Trophoblast cell (in vitro differentiated cells and primary cell): ENCODE measurements around the gene HJV.

Source experiments
- DNase-seq, 2 donors: peaks; one replicate each; pipeline ENCODE4 v3.0.0-alpha.2; 2016
- H2AFZ ChIP-seq: 2 replicates; pipeline ENCODE4 v1.6.1; 2013; ENCODE audit warnings: low read length, moderate library complexity, mild to moderate bottlenecking; ENCODE audit not compliant: insufficient read depth, poor library complexity
- H2AK5ac ChIP-seq: 2 replicates; pipeline ENCODE4 v1.6.1; 2013; ENCODE audit warnings: mild to moderate bottlenecking, low read length
- H2BK120ac ChIP-seq: 2 replicates; pipeline ENCODE4 v1.6.1; 2013; ENCODE audit warnings: low read length, mild to moderate bottlenecking, moderate library complexity; ENCODE audit not compliant: insufficient read depth, poor library complexity
- H2BK12ac ChIP-seq: 2 replicates; pipeline ENCODE4 v1.6.1; 2013; ENCODE audit warnings: mild to moderate bottlenecking, low read length, moderate library complexity
- H2BK5ac ChIP-seq: 2 replicates; pipeline ENCODE4 v1.6.1; 2013; ENCODE audit warnings: low read length, low read depth, moderate library complexity, mild to moderate bottlenecking; ENCODE audit not compliant: poor library complexity
- H3K14ac ChIP-seq: 2 replicates; pipeline ENCODE4 v1.6.1; 2013; ENCODE audit warnings: mild to moderate bottlenecking, low read length
- H3K18ac ChIP-seq: 2 replicates; pipeline ENCODE4 v1.6.1; 2013; ENCODE audit warnings: mild to moderate bottlenecking, low read length
- H3K23ac ChIP-seq: 2 replicates; pipeline ENCODE4 v1.6.1; 2013; ENCODE audit warnings: low read length
- H3K27ac ChIP-seq: 2 replicates; pipeline ENCODE4 v1.5.1; 2013; ENCODE audit warnings: low read depth, mild to moderate bottlenecking, inconsistent platforms, low read length, moderate library complexity
- H3K27me3 ChIP-seq: 2 replicates; pipeline ENCODE4 v1.6.1; 2013; ENCODE audit warnings: inconsistent platforms, mild to moderate bottlenecking, low read length, moderate library complexity; ENCODE audit not compliant: insufficient read depth
- H3K36me3 ChIP-seq, 2 experiments: 1 replicate in 1 of 2; 2 replicates in 1 of 2; pipeline ENCODE4 v1.6.1; 2013; ENCODE audit warnings: low read length in 2 of 2, mild to moderate bottlenecking in 2 of 2, moderate library complexity in 1 of 2; ENCODE audit not compliant: insufficient read depth in 2 of 2, control insufficient read depth in 1 of 2
- H3K4ac ChIP-seq: 2 replicates; pipeline ENCODE4 v1.6.1; 2013; ENCODE audit warnings: low read depth, mild to moderate bottlenecking, low read length, moderate library complexity
- H3K4me1 ChIP-seq, 2 experiments: 1 replicate in 1 of 2; 2 replicates in 1 of 2; pipeline ENCODE4 v1.6.1; 2013; ENCODE audit warnings: low read length in 2 of 2, mild to moderate bottlenecking in 2 of 2, moderate library complexity in 1 of 2; ENCODE audit not compliant: insufficient read depth in 2 of 2, control insufficient read depth in 1 of 2
- H3K4me2 ChIP-seq: 2 replicates; pipeline ENCODE4 v1.6.1; 2013; ENCODE audit warnings: inconsistent platforms, mild to moderate bottlenecking, low read length, moderate library complexity
- H3K4me3 ChIP-seq: 2 replicates; pipeline ENCODE4 v1.5.1; 2013; ENCODE audit warnings: mild to moderate bottlenecking, low read depth, low read length, inconsistent platforms
- H3K79me1 ChIP-seq: one replicate; pipeline ENCODE4 v1.6.1; 2013; ENCODE audit warnings: low read length
- H3K79me2 ChIP-seq: 2 replicates; pipeline ENCODE4 v1.6.1; 2013; ENCODE audit warnings: low read length, mild to moderate bottlenecking; ENCODE audit not compliant: control insufficient read depth, insufficient read depth, poor library complexity
- H3K9ac ChIP-seq: 2 replicates; pipeline ENCODE4 v1.6.1; 2013; ENCODE audit warnings: mild to moderate bottlenecking, low read length
- H3K9me3 ChIP-seq: 2 replicates; pipeline ENCODE4 v1.6.1; 2013; ENCODE audit warnings: low read depth, mild to moderate bottlenecking, control low read depth, inconsistent platforms, low read length; ENCODE audit not compliant: insufficient read depth
- H4K12ac ChIP-seq: 2 replicates; pipeline ENCODE4 v1.6.1; 2013; ENCODE audit warnings: low read depth, mild to moderate bottlenecking, low read length, moderate library complexity
- H4K8ac ChIP-seq: 2 replicates; pipeline ENCODE4 v1.6.1; 2013; ENCODE audit warnings: low read depth, mild to moderate bottlenecking, low read length, moderate library complexity
- H4K91ac ChIP-seq: one replicate; pipeline ENCODE4 v1.6.1; 2013; ENCODE audit warnings: low read depth, mild to moderate bottlenecking, low read length, moderate library complexity
- WGBS: extraction: QIAGEN DNeasy Blood & Tissue Kit; methylation state at CpG from one replicate; pipeline ENCODE4 v1.1.7; 2013; ENCODE audit warnings: missing lambda C conversion rate; ENCODE audit not compliant: insufficient read length, insufficient coverage; ENCODE audit errors: extremely low coverage; 5-methylcytosine and 5-hydroxymethylcytosine counted together

HJV gene

DNA sequence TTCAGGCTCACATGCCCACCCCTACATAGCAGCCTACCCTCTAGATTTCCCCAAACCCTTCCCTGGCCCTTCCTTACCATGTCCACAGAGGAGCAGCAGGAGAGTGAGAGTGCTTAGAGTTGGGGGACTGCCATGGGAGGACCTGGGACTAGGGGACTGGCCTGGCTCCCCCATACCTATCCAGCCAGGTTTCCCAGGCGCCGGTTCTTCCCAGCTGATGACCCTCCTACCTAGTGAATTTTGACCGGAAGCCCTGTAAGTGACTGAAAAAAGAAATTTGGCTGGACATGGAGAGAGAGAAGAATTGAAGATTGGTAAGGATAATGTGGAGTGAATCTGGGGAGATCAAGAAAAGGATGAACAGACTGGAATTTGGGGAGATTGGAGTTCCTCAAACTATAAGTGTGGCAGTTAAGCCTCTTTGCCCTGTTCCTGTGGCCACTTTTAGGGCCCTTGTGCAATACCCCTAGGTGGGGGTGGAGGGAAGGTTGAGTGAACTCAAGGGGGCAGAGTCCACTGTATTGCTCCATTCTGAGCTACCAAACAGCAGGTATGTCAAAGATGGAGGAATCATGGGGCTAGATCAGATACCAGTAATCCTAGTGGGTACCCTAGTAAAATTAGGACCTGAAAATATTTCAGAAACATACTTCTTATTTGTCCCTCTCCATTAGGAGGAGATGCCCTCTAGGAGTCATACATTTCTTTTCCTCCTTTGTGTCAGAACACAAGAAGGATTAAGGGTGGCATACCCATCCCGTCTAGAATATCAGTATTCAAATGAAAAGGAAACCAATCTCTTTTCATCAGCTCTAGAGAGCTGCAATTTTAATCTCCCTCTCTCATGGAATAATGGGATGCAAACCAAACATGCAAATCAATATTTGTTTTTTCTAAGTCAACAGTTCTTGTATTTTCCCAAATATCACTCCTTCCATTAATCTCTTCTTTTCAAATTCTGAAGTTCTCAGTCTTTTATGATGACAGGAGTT lies 1.2 kb downstream of the HJV start:
- Histone ChIP-seq H3K4me2 (no peak overlapping the region), H3K9me3 (peaks cover 2% of the 10 kb centered on the region), H3K4ac (no peak overlapping the region), H2BK5ac (no peak overlapping the region), H4K12ac (no peak overlapping the region), H3K79me2 (no peaks in the 10 kb centered on the region), H3K18ac (no peak overlapping the region), H2AFZ (no peak overlapping the region), H3K9ac (no peak overlapping the region), H3K36me3 (no peaks in the 10 kb centered on the region), H4K91ac (no peak overlapping the region), H2AK5ac (no peak overlapping the region), H4K8ac (no peak overlapping the region), H3K79me1 (no peaks in the 10 kb centered on the region), H3K23ac (no peak overlapping the region), H2BK12ac (no peak overlapping the region), H3K27ac (no peak overlapping the region), H3K27me3 (peaks cover 13% of the 10 kb centered on the region), H3K14ac (no peak overlapping the region), H3K4me3 (no peak overlapping the region), H3K4me1 (no peaks in the 10 kb centered on the region), H2BK120ac (no peak overlapping the region)
- no CpG with 5 or more reads among the region's 4 CpGs for WGBS
- DNase-seq, result no peak

DNA sequence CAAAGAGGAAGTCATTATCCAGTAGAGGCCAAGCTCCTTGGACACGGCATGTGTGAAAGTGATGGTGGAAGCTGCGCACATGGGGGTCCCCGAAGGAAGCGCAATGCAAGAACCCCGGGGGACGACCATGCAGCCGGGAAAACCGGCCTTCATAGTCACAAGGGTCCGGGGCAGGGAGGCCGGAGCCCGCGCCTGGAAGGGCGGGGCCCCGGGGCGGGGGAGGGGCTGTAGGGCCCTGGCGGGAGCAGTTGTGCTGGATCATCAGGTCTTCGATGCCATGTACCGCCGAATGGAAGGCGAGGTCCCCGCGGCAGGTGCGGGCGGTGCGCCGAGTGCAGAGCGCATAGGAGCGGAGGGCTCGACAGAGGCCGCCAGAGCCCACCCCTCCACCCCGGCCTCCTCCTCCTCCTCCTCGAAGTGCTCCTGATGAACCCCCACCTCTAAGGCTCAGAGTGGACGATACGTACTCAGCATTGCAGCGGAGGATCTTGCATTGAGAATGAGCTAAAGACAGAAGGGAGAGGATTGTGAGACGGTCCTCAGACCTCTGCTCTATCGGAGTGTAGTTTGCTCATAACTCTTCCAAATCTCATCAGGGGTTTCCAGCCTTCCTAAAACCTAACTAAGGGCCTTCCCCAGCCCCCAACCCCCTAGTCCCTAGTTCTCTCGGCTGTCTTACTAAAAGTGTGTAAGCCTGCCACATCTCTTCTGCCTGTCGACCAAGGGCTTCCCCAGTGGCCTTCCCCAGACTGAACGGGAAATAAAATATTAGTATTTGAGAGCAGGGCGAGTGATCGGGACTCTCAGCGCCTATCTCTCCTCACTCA lies 2.1 kb downstream of the HJV start:
- H2AK5ac ChIP-seq, result no peak overlapping the region
- H3K9me3 ChIP-seq, result peaks cover 2% of the 10 kb centered on the region
- no peak overlapping the region for H3K27ac ChIP-seq
- peaks cover 13% of the 10 kb centered on the region for H3K27me3 ChIP-seq
- no CpG with 5 or more reads among the region's 43 CpGs for WGBS
- no peak overlapping the region for H4K8ac ChIP-seq
- no peak overlapping the region for H3K4me2 ChIP-seq
- H3K4me1 ChIP-seq, result no peaks in the 10 kb centered on the region
- H3K36me3 ChIP-seq, result no peaks in the 10 kb centered on the region
- H2BK12ac ChIP-seq, result no peak overlapping the region
- H3K14ac ChIP-seq, result no peak overlapping the region
- no peak overlapping the region for H3K4me3 ChIP-seq
- H3K23ac ChIP-seq, result no peak overlapping the region
- H3K4ac ChIP-seq, result no peak overlapping the region
- DNase-seq, result no peak
- H3K9ac ChIP-seq, result no peak overlapping the region
- no peak overlapping the region for H2BK5ac ChIP-seq
- no peak overlapping the region for H4K12ac ChIP-seq
- no peaks in the 10 kb centered on the region for H3K79me1 ChIP-seq
- no peak overlapping the region for H4K91ac ChIP-seq
- no peak overlapping the region for H2AFZ ChIP-seq
- H2BK120ac ChIP-seq, result no peak overlapping the region
- no peak overlapping the region for H3K18ac ChIP-seq
- H3K79me2 ChIP-seq, result no peaks in the 10 kb centered on the region

DNA sequence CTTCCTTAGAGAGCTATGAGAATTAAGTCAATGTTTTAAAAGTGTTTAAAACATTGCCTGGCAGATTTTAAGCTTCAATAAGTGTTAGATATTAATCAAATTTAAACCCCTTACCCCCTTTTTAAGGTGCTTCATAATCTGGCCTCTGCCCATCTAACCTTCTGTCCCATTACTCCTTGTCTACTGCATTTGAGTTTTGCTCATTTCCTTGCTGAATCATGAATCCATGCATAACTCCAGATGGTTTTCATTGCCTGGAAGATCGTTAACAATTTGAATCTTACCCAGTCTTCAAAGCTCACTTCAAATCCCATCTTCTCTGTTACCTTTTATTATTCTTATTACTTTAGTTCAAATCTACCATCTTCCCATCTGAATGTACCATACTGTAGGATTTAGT lies 4.6 kb downstream of the HJV start:
- Histone ChIP-seq H3K4me1 (no peaks in the 10 kb centered on the region), H3K79me2 (no peaks in the 10 kb centered on the region), H2BK5ac (no peak overlapping the region), H3K27me3 (peaks cover 13% of the 10 kb centered on the region), H3K9ac (no peak overlapping the region), H4K91ac (no peak overlapping the region), H3K79me1 (no peaks in the 10 kb centered on the region), H3K4me2 (no peak overlapping the region), H4K8ac (no peak overlapping the region), H2BK12ac (no peak overlapping the region), H3K36me3 (no peaks in the 10 kb centered on the region), H3K14ac (no peak overlapping the region), H2BK120ac (no peak overlapping the region), H3K18ac (no peak overlapping the region), H4K12ac (no peak overlapping the region), H3K4ac (no peak overlapping the region), H2AK5ac (no peak overlapping the region), H3K9me3 (peaks cover 2% of the 10 kb centered on the region), H3K27ac (no peak overlapping the region), H3K4me3 (no peak overlapping the region), H3K23ac (no peak overlapping the region), H2AFZ (no peak overlapping the region)
- WGBS, result no CpG with 5 or more reads among the region's 1 CpG
- no peak for DNase-seq

DNA sequence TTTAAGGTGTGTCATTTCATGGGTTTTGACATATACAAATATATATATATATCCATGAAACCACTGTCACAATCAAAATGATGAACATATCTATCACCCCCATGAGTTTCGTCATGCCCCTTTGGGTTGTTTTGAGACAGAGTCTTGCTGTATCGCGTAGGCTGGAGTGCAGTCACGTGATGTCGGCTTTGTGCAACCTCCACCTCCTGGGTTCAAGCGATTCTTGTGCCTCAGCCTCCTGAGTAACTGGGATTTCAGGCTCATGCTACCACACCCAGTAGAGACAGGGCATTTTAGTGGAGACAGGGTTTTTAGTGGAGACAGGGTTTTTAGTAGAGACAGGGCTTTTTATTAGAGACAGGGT lies 8.0 kb downstream of the HJV start:
- H4K91ac ChIP-seq, result no peak overlapping the region
- no CpG with 5 or more reads among the region's 6 CpGs for WGBS
- H3K4ac ChIP-seq, result no peak overlapping the region
- no peak for DNase-seq
- H4K12ac ChIP-seq, result no peak overlapping the region
- H2AK5ac ChIP-seq, result no peak overlapping the region
- H3K23ac ChIP-seq, result no peak overlapping the region
- no peak overlapping the region for H2BK5ac ChIP-seq
- H3K79me2 ChIP-seq, result no peaks in the 10 kb centered on the region
- H3K79me1 ChIP-seq, result no peaks in the 10 kb centered on the region
- no peak overlapping the region for H2BK120ac ChIP-seq
- H3K9ac ChIP-seq, result no peak overlapping the region
- H3K9me3 ChIP-seq, result no peaks in the 10 kb centered on the region
- H3K14ac ChIP-seq, result no peak overlapping the region
- no peak overlapping the region for H3K4me3 ChIP-seq
- H2AFZ ChIP-seq, result no peak overlapping the region
- no peak overlapping the region for H2BK12ac ChIP-seq
- no peak overlapping the region for H3K4me2 ChIP-seq
- H3K36me3 ChIP-seq, result no peaks in the 10 kb centered on the region
- H3K27ac ChIP-seq, result no peak overlapping the region
- H3K18ac ChIP-seq, result no peak overlapping the region
- no peaks in the 10 kb centered on the region for H3K4me1 ChIP-seq
- H3K27me3 ChIP-seq, result peaks cover 1% of the 10 kb centered on the region
- no peak overlapping the region for H4K8ac ChIP-seq
